GM20000 (cell line): ENCODE measurements around the gene PCDHGB3.
"Not testable (repeated sequence)": the region's sequence is repeated elsewhere in the genome, so short reads cannot be mapped to it uniquely, and the experiment has no call there.

ENCODE experiments used
- DNase-seq: peaks from one replicate; pipeline ENCODE4 v3.0.0; 2012; ENCODE audit warnings: low spot score
- CTCF ChIP-seq: IDR thresholded peaks from 2 replicates; pipeline ENCODE4 v1.5.1; 2012; ENCODE audit warnings: mild to moderate bottlenecking, control low read depth; ENCODE audit errors: extremely low read depth, missing control alignments

The PCDHGB3 gene

GRCh38 chr5:141403387-141403786 lies 33.3 kb downstream of the PCDHGB3 start:
- TF ChIP-seq CTCF = no peak
- no peak for DNase-seq

GRCh38 chr5:141407790-141408505 lies 37.9 kb downstream of the PCDHGB3 start, which contains the start of gene PCDHGB6:
PCDHGB6 (plus strand) TSS chr5:141408021; CDS start chr5:141408203, 182 bp downstream.
- DNase-seq = peak; percentile 66

GRCh38 chr5:141409598-141410306 lies 39.7 kb downstream of the PCDHGB3 start:
- TF ChIP-seq CTCF = no peak

More at GRCh38 chr5:141407790-141408505, 37.9 kb downstream of the PCDHGB3 start, which contains the start of gene PCDHGB6:
- peak; percentile 64 for TF ChIP-seq CTCF

GRCh38 chr5:141411575-141411974 lies 41.5 kb downstream of the PCDHGB3 start:
- TF ChIP-seq CTCF = no peak
- DNase-seq = no peak

More at GRCh38 chr5:141409598-141410306, 39.7 kb downstream of the PCDHGB3 start:
- no peak for DNase-seq

- peak; percentile 76 for TF ChIP-seq CTCF
- DNase-seq = peak; percentile 88
Observed at GRCh38 chr5:141412854-141413539, 43.0 kb downstream of the PCDHGB3 start, which contains the start of gene PCDHGA10. PCDHGA10 (plus strand) TSS chr5:141412987; CDS start chr5:141413176, 189 bp downstream.

GRCh38 chr5:141413540-141414069 lies 43.6 kb downstream of the PCDHGB3 start:
- DNase-seq = no peak
- TF ChIP-seq CTCF = no peak

- DNase-seq = not testable (repeated sequence)
Observed at GRCh38 chr5:141414548-141415274, 44.7 kb downstream of the PCDHGB3 start.

- DNase-seq = not testable (repeated sequence)
Observed at GRCh38 chr5:141415275-141415618, 45.2 kb downstream of the PCDHGB3 start.
